GM18526 (cell line): Measurements from ENCODE around the gene NCLN.

Source experiments
- POLR2A ChIP-seq: IDR thresholded peaks from 3 replicates; pipeline ENCODE4 v1.6.1; 2011; ENCODE audit not compliant: insufficient read length; ENCODE audit errors: extremely low read depth

Gene NCLN

DNA sequence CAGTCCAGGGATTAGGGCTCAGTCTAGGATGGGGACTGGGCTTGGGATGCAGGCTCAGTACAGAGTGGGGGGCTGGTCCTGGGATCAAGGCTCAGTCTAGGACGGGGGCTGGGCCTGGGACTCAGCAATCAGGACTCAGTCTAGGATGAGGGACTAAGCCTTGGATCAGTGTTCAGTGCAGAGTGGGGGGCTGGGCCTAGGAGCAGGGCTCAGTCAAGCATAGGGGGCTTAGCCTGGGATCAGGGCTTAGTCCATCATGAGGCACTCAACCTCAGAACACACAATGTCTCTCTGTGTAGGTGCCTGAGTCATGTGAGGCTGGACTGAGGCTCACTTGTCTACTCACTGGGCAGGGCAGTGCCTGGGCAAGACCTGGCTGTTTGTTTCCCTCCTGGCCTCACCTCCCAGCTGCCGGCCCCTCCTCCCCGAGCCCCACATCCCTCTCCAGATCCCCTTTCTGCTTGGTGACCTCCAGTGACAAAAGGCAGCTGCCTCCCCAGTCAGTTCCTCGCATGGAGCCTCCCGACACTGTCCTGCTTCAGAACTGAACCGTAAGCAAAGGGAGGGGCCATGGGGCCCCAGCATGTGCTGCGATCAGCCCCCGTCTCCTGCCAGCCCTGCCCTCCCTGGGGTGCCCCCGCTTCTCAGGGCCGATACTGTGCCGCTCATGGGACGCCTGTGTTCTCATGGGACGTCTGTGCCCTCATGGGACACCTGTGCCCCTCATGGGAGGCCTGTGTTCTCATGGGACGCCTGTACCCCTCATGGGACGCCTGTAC lies 13.6 kb upstream of the NCLN start:
- TF ChIP-seq POLR2A, result no peak

DNA sequence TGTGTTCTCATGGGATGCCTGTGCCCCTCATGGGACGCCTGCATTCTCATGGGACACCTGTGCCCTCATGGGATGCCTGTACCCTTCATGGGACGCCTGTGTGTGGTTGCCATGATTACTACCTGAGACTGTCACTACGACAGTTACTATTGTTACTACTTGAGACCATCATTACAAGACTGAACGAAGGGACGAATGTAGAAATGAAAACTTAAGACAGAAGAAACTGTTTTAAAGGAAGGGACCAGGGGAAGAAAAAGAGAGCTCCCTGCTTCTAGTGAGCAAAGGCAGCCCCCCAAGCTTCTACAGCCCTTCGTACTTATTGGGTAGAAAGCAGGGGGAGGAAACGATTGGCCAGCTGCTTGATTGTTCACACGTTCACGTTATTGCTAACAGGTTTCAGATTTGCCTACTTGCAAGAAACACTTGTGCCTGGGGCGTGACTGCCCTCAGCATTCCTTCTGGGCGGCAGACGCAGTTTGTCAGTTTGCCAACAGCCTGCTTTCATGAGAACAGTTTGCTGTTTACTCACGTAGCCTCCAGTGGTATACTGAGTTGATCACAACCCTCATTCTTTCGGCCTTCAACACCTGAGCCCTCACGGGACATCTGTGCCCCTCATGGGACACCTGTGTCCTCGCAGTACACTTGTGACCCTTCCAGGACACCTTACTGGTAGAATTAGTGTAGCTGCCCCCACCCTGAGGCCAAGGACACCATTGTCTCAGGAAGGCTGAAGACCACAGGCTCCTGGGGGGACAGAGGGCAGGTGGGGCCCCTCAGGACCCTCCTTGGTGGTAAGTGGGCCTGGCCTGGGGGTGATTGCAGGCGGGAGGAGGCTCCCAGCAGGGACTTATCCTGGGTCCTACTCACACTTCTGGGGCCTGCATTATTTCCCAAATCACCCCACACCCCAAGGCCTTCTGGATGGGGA lies 9.7 kb upstream of the NCLN start:
- TF ChIP-seq POLR2A, result no peak

DNA sequence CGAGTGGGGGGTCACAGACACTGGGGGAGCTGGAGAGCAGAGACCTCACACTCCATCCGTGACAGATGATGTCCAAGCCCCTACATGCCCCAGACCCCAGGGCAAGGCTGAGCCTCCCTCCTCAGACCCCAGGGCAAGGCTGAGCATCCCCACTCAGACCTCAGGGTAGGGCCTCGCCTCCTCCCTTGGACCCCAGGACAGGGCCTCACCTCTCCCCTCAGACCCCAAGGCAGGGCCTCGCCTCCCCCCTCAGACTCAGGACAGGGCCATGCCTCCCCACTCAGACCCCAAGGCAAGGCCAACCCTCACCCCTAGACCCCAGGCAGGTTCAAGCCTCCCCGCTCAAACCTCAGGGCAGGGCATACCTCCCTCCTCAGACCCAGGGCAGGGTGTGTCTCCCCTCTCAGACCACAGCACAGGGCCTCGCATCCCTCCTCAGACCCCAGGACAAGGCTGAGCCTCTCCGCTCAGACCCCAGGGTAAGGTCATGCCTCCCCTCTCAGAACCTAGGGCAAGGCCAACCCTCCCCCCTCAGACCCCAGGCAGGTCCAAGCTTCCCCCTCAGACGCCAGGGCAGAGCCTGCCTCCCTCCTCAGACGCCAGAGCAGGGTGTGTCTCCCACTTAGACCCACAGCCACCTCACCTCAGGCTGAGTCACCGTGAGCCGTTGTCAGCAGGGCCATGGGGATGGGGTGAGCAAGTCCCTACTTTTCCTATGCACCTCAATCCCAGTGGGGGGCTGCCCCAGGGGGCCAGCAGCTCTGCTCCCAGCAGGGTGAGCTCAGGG lies 8.8 kb upstream of the NCLN start:
- TF ChIP-seq POLR2A, result no peak

DNA sequence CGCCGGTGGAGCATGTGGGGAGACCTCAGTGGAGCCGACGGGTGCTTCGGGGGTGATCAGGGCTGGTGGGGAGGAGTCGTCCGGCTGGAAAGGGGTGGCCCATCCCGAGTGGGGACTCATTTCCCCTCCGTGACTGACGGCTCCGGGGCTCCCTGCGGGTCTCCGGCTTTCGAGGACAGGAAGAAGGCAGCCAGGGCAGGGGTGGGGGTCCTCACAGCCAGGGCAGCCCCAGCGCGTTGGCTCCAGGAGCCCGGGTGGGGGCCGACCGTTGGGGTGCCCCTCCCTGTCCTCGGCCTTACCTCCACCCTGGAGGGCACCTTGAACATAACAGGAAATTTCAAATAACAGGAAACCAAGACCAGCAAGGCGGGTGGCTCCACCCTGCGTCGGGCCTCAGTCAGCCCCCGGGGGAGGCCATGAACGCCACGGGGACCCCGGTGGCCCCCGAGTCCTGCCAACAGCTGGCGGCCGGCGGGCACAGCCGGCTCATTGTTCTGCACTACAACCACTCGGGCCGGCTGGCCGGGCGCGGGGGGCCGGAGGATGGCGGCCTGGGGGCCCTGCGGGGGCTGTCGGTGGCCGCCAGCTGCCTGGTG lies 7.3 kb upstream of the NCLN start, which contains the start of gene S1PR4:
S1PR4 (plus strand) TSS at position 393 of the 596 bp plus-strand sequence; CDS start at position 417, 24 bp downstream.
- peak; percentile 79 for TF ChIP-seq POLR2A

DNA sequence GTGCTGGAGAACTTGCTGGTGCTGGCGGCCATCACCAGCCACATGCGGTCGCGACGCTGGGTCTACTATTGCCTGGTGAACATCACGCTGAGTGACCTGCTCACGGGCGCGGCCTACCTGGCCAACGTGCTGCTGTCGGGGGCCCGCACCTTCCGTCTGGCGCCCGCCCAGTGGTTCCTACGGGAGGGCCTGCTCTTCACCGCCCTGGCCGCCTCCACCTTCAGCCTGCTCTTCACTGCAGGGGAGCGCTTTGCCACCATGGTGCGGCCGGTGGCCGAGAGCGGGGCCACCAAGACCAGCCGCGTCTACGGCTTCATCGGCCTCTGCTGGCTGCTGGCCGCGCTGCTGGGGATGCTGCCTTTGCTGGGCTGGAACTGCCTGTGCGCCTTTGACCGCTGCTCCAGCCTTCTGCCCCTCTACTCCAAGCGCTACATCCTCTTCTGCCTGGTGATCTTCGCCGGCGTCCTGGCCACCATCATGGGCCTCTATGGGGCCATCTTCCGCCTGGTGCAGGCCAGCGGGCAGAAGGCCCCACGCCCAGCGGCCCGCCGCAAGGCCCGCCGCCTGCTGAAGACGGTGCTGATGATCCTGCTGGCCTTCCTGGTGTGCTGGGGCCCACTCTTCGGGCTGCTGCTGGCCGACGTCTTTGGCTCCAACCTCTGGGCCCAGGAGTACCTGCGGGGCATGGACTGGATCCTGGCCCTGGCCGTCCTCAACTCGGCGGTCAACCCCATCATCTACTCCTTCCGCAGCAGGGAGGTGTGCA lies 6.6 kb upstream of the NCLN start:
- no peak for TF ChIP-seq POLR2A

DNA sequence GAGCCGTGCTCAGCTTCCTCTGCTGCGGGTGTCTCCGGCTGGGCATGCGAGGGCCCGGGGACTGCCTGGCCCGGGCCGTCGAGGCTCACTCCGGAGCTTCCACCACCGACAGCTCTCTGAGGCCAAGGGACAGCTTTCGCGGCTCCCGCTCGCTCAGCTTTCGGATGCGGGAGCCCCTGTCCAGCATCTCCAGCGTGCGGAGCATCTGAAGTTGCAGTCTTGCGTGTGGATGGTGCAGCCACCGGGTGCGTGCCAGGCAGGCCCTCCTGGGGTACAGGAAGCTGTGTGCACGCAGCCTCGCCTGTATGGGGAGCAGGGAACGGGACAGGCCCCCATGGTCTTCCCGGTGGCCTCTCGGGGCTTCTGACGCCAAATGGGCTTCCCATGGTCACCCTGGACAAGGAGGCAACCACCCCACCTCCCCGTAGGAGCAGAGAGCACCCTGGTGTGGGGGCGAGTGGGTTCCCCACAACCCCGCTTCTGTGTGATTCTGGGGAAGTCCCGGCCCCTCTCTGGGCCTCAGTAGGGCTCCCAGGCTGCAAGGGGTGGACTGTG lies 5.9 kb upstream of the NCLN start:
- no peak for TF ChIP-seq POLR2A

DNA sequence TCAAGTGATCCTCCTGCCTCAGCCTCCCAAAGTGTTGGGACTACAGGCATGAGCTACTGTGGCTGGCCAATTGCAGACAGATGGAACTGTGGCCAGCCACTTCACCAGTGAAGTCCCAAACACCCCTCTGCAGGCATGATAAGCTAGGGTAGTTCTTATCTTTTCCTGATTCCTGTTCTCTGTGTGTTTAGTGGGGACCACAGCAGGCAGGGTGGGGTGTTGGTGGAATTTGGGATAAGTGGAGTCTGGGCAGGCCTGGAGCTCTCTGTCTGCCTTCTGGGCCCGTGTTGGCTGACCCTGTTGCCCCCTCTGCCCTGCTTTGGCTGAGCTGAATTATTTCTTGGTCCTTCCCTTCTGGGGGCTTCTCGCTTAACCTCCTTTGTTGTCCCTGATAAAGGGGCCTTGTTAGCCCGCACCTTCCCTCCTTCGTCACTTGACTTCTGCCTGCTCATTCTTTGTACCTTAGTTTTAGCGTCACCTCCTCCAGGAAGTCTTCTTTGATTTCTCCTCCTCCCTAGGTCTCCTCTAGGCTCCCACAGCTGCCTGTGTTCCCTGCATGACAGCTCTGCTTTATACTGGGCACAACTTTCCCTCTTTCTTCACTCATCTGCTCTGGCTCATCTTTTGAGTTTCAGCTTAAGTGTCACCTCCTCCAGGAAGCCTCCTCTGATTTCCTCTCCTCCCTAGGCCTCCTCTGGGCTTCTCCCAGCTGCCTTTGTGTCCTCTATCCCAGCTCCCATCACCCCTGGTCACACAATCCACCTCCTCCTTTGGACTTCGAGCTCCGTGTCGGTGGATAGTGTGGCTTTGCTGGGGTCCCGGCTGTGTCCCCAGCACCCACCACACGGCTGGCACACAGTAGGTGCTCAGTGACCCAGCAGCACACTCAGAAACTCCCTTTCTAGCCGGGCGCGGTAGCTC lies 1.7 kb upstream of the NCLN start:
- TF ChIP-seq POLR2A, result no peak

DNA sequence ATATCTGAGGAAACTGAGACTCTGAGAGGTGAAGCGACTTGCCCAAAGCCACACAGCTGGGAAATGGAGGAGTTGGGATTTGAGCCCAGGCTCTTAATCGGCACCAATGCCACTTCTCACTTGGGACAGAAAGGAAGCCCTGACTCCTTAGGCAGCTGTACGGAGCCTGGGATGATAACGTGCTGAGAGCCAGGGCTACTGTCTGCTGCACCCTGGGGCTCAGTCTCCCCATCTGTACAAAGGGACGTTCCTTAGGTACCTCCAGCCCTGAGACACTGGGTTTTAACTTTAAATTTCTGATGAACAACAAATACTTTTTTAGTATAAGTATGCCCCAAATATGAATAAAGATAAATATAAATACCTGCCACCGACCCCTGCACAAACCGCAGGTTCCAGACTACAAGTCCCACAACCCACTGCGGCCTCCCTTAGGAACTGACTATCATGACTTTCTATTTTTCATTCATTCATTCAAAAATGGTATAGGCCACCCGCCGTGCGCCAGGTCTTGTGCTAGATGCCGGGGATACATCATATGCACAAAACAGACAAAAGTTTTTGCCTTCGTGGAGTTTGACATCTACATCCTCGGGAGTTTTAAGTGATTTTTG lies 776 bp upstream of the NCLN start:
- TF ChIP-seq POLR2A, result no peak

DNA sequence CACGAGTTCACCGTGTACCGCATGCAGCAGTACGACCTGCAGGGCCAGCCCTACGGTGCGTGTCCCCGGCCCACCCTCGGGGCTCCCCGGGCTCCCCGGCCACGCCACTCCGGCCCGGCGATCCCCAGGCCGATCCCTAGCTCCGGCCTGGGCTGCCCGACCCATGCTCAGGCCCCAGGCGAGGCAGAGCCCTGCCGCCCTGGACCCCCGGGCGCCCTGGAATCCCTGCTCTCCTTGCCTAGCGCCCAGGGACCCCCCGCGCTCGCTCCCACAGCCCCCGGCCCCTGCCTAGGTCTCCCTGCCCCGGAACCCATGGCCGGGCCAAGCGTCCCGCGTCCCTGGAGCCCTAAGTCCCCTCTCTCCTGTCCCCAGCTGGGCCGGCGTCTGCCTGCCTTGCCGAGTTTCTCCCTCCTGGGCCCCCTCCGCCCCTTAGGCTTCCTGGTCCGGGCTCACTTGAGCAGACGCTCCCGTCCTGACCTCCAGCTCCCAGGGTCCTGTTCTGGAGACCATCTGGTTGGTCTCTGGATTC lies 494 bp downstream of the NCLN start:
- no peak for TF ChIP-seq POLR2A

DNA sequence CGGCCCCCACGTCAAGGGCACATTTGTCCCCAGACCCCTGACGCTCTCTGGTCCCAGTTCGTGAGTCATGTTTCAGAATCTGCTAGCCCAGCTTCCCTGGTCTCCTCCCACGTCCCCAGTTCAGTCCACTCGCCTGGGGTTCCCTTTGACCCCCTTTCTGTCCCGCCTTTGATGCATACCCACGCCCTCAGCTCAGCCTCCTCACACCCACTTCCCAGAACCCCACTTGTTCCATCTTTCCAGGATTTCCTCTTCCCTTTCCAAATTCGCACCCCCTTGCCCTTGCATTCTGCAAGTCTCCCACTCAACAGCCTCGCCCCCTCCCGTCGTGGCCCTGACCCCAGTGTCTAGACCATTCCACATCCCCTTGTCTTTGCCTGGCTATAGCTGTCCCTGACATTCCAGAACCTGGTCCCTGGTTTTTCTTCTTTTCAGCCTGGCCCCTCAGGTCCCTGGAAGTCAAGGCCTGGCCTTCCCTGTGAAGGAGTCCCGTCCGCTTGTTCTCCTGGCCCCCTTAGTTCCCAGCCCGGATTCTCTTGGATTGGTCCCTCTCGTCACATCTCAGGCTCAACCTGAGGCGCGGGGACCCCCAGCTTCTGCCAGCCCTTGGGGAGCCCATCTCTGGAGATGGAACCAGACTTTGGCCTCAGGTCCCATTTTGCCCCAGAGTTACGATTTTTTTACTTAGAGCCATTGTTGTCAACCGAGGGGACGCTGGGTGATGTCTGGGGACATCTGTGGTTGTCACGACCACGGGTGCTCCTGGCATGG lies 1.3 kb downstream of the NCLN start:
- TF ChIP-seq POLR2A, result no peak
